Dedifferentiated amniotic fluid mesenchymal stem cell (primary cell): Measurements from ENCODE around the gene PCDHA6.
A peak's percentile ranks its signal among the peaks of the same experiment; 100 is the strongest.
"Not testable (repeated sequence)": the region's sequence is repeated elsewhere in the genome, so short reads cannot be mapped to it uniquely, and the experiment has no call there.

Source experiments
- DNase-seq: peaks from one replicate; pipeline ENCODE4 v3.0.0-alpha.2; 2016; ENCODE audit errors: extremely low spot score

Gene PCDHA6

DNA sequence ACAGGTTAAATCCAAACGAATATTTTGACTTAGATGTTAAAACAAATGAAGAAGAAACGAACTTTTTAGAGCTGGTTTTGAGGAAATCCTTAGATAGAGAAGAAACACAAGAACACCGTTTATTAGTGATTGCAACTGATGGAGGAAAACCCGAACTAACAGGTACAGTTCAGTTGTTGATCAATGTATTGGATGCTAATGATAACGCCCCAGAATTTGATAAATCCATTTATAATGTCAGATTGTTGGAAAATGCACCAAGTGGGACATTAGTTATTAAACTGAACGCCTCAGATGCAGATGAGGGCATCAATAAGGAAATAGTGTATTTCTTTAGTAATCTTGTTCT, 5.5 kb upstream of the PCDHA6 start:
- no peak for DNase-seq

DNA sequence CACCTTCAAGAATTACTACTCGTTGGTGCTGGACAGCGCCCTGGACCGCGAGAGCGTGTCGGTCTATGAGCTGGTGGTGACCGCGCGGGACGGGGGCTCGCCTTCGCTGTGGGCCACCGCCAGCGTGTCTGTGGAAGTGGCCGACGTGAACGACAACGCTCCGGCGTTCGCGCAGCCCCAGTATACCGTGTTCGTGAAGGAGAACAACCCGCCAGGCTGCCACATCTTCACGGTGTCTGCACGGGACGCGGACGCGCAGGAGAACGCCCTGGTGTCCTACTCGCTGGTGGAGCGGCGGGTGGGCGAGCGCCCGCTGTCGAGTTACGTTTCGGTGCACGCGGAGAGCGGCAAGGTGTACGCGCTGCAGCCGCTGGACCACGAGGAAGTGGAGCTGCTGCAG, 4.8 kb upstream of the PCDHA6 start:
- DNase-seq, result not testable (repeated sequence)

DNA sequence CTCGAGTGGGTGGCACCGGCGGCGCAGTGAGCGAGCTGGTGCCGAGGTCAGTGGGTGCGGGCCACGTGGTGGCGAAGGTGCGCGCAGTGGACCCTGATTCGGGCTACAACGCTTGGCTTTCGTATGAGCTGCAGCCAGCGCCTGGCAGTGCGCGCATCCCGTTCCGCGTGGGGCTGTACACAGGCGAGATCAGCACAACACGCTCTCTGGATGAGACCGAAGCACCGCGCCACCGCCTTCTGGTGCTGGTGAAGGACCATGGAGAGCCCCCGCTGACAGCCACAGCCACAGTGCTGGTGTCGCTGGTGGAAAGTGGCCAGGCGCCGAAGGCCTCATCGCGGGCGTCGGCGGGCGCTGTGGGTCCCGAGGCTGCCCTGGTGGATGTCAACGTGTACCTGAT, 4.3 kb upstream of the PCDHA6 start:
- DNase-seq, result no peak

DNA sequence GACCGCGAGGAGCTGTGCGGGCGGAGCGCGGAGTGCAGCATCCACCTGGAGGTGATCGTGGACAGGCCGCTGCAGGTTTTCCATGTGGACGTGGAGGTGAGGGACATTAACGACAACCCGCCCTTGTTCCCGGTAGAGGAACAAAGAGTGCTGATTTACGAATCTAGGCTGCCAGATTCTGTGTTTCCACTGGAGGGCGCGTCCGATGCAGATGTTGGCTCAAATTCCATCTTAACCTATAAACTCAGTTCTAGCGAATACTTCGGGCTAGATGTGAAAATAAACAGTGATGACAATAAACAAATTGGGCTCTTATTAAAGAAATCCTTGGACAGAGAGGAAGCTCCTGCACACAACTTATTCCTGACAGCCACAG, 590 bp downstream of the PCDHA6 start:
- DNase-seq, result no peak

DNA sequence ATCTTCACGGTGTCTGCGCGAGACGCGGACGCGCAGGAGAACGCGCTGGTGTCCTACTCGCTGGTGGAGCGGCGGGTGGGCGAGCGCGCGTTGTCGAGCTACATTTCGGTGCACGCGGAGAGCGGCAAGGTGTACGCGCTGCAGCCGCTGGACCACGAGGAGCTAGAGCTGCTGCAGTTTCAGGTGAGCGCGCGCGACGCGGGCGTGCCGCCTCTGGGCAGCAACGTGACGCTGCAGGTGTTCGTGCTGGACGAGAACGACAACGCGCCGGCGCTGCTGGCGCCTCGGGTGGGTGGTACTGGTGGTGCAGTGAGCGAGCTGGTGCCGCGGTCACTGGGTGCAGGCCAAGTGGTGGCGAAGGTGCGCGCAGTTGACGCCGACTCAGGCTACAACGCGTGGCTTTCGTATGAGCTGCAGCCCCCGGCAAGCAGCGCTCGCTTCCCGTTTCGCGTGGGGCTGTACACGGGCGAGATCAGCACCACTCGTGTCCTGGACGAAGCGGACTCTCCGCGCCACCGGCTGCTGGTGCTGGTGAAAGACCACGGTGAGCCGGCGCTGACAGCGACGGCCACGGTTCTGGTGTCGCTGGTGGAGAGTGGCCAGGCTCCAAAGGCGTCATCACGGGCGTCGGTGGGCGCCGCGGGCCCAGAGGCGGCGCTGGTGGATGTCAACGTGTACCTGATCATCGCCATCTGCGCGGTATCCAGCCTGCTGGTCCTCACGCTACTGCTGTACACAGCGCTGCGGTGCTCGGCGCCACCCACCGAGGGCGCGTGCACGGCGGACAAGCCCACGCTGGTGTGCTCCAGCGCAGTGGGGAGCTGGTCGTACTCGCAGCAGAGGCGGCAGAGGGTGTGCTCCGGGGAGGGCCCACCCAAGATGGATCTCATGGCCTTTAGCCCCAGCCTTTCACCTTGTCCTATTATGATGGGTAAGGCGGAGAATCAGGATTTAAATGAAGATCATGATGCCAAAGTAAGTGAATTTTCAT, 2.0 kb downstream of the PCDHA6 start:
- DNase-seq, result not testable (repeated sequence)

DNA sequence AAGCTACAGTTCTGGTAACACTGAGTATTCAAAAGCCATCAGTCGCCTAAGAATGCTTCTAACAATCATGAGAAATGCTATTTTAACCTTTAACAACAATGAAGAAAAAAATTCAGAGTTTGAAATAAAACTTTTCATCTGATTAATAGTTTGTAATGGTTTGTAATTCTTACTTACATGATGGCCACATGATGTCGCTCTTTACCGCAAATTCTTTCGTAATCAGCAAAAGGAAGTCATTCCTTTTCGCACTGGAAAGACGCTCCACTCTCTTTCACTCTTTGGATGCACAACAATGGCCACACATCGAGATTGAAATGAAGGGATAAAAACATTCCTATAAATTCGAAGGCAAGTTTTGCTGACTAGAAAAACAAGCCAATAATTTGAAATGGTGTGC, 6.2 kb downstream of the PCDHA6 start, which contains the start of gene PCDHA7:
Gene PCDHA7 (plus strand): TSS at position 277 of the 400 bp plus-strand sequence. CDS start 115 bp downstream, at position 392.
- DNase-seq, result peak; percentile 17

DNA sequence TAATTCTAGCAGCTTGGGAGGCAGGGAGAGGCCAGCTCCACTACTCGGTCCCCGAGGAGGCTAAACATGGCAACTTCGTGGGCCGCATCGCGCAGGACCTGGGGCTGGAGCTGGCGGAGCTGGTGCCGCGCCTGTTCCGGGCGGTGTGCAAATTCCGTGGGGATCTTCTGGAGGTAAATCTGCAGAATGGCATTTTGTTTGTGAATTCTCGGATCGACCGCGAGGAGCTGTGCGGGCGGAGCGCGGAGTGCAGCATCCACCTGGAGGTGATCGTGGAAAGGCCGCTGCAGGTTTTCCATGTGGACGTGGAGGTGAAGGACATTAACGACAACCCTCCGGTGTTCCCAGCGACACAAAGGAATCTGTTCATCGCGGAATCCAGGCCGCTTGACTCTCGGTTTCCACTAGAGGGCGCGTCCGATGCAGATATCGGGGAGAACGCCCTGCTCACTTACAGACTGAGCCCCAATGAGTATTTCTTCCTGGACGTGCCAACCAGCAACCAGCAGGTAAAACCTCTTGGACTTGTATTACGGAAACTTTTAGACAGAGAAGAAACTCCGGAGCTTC, 6.8 kb downstream of the PCDHA6 start:
- not testable (repeated sequence) for DNase-seq

DNA sequence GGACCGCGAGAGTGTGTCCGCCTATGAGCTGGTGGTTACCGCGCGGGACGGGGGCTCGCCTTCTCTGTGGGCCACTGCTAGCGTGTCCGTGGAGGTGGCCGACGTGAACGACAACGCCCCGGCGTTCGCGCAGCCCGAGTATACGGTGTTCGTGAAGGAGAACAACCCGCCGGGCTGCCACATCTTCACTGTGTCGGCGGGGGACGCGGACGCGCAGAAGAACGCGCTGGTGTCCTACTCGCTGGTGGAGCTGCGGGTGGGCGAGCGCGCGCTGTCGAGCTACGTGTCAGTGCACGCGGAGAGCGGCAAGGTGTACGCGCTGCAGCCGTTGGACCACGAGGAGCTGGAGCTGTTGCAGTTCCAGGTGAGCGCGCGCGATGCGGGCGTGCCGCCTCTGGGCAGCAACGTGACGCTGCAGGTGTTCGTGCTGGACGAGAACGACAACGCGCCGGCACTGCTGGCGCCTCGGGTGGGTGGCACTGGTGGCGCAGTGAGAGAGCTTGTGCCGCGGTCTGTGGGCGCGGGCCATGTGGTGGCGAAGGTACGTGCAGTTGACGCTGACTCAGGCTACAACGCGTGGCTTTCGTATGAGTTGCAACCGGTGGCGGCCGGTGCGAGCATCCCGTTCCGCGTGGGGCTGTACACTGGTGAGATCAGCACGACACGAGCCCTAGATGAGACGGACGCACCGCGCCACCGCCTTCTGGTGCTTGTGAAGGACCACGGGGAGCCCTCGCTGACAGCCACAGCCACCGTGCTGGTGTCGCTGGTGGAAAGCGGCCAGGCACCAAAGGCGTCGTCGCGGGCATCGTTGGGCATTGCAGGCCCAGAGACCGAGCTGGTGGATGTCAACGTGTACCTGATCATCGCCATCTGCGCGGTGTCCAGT, 8.1 kb downstream of the PCDHA6 start:
- DNase-seq, result no peak

DNA sequence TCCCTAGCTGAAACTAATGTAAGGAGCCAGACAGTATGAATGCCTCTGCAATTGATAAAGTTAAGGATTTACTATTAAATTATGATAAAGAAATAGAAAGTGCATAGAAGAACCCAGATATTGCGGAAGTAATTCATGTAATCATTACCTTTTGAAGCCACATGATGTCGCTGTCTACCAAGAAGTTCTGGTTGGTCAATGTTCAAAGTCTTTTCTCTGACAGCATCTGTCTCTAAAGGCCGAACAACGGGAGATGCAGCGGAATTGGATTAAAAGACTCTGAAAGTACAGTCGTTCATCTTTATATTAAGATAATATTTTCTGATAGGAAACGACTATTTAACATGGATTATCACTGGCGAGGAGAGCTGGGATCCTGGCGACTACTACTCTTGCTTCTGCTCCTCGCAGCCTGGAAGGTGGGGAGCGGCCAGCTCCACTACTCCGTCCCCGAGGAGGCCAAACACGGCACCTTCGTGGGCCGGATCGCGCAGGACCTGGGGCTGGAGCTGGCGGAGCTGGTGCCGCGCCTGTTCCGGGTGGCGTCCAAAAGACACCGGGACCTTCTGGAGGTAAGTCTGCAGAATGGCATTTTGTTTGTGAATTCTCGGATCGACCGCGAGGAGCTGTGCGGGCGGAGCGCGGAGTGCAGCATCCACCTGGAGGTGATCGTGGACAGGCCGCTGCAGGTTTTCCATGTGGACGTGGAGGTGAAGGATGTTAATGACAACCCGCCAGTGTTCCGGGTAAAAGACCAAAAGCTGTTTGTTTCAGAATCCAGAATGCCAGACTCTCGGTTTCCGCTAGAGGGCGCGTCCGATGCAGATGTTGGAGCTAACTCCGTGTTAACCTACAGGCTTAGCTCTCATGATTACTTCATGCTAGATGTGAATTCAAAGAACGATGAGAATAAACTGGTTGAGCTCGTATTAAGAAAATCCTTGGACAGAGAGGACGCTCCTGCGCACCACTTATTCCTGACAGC, 13.5 kb downstream of the PCDHA6 start, which contains the start of gene PCDHA8:
Gene PCDHA8 (plus strand): TSS at position 210 of the 985 bp plus-strand sequence. CDS start 135 bp downstream, at position 345.
- no peak for DNase-seq

DNA sequence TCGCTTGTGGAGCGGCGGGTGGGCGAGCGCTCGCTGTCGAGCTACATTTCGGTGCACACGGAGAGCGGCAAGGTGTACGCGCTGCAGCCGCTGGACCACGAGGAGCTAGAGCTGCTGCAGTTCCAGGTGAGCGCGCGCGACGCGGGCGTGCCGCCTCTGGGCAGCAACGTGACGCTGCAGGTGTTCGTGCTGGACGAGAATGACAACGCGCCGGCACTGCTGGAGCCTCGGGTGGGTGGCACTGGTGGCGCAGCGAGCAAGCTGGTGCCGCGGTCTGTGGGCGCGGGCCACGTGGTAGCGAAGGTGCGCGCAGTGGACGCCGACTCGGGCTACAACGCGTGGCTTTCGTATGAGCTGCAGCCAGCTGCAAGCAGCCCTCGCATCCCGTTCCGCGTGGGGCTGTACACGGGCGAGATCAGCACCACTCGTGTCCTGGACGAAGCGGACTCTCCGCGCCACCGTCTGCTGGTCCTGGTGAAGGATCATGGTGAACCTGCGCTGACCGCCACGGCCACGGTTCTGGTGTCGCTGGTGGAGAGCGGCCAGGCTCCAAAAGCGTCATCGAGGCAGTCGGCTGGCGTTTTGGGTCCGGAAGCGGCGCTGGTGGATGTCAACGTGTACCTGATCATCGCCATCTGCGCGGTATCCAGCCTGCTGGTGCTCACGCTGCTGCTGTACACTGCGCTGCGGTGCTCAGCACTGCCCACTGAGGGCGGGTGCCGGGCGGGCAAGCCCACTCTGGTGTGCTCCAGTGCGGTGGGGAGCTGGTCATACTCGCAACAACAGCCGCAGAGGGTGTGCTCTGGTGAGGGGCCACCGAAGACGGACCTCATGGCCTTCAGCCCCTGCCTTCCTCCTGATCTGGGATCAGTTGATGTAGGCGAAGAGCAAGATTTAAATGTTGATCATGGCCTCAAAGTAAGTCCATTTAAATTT, 15.3 kb downstream of the PCDHA6 start:
- DNase-seq, result no peak

DNA sequence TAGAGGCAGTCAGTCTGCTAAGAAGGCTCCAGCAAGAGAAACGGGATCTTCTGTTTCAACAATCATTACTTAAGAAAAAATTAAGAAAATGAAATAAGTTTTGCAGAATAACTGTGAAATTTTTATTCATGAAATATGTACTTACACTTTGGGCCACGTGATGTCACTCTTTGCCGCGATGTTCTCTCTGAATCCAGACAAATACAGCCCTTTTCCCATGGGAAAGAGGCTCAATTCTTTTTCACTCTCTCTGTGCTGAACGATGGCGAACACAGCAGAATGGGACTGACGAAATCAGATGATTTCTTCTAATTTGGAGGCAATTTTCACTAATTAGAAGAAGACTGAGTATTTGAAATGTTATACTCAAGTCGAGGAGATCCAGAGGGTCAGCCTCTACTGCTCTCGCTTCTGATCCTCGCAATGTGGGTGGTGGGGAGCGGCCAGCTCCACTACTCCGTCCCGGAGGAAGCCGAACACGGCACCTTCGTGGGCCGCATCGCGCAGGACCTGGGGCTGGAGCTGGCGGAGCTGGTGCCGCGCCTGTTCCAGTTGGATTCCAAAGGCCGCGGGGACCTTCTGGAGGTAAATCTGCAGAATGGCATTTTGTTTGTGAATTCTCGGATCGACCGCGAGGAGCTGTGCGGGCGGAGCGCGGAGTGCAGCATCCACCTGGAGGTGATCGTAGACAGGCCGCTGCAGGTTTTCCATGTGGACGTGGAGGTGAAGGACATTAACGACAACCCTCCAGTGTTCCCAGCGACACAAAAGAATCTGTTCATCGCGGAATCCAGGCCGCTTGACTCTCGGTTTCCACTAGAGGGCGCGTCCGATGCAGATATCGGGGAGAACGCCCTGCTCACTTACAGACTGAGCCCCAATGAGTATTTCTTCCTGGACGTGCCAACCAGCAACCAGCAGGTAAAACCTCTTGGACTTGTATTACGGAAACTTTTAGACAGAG, 20.7 kb downstream of the PCDHA6 start, which contains the start of gene PCDHA9:
Gene PCDHA9 (plus strand): TSS at position 244 of the 964 bp plus-strand sequence. CDS start 114 bp downstream, at position 358.
- DNase-seq, result not testable (repeated sequence)

DNA sequence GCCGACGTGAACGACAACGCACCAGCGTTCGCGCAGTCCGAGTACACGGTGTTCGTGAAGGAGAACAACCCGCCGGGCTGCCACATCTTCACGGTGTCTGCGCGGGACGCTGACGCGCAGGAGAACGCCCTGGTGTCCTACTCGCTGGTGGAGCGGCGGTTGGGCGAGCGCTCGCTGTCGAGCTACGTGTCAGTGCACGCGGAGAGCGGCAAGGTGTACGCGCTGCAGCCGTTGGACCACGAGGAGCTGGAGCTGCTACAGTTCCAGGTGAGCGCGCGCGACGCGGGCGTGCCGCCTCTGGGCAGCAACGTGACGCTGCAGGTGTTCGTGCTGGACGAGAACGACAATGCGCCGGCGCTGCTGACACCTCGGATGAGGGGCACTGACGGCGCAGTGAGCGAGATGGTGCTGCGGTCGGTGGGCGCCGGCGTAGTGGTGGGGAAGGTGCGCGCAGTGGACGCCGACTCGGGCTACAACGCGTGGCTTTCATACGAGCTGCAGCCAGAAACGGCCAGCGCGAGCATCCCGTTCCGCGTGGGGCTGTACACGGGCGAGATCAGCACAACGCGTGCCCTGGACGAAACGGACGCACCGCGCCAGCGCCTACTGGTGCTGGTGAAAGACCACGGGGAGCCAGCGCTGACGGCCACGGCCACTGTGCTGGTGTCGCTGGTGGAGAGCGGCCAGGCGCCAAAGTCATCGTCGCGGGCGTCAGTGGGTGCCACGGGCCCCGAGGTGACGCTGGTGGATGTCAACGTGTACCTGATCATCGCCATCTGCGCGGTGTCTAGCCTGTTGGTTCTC, 22.3 kb downstream of the PCDHA6 start:
- DNase-seq, result not testable (repeated sequence)

DNA sequence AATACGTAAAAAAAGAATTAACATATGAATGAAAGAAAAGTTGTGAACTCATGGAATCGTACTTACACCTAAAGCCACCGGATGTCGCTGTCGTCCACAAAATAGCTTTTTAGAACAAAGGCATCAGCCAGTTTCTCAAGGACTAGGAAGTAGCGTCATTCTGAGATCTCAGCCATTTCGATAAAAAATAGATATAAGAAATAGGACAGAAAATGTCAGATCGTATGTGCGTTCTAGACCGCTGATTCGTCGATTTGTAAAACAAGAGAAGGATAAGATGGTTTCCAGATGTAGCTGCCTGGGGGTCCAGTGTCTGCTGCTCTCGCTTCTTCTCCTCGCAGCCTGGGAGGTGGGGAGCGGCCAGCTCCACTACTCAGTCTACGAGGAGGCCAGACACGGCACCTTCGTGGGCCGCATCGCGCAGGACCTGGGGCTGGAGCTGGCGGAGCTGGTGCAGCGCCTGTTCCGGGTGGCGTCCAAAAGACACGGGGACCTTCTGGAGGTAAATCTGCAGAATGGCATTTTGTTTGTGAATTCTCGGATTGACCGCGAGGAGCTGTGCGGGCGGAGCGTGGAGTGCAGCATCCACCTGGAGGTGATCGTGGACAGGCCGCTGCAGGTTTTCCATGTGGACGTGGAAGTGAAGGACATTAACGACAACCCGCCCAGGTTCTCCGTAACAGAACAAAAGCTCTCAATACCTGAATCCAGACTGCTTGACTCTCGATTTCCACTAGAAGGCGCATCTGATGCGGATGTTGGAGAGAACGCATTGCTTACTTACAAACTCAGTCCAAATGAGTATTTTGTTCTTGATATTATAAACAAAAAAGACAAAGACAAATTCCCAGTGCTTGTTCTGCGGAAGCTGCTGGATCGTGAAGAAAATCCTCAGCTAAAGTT, 28.3 kb downstream of the PCDHA6 start, which contains the start of gene PCDHA10:
Gene PCDHA10 (plus strand): TSS at position 126 of the 903 bp plus-strand sequence. CDS start 152 bp downstream, at position 278.
- DNase-seq, result no peak

DNA sequence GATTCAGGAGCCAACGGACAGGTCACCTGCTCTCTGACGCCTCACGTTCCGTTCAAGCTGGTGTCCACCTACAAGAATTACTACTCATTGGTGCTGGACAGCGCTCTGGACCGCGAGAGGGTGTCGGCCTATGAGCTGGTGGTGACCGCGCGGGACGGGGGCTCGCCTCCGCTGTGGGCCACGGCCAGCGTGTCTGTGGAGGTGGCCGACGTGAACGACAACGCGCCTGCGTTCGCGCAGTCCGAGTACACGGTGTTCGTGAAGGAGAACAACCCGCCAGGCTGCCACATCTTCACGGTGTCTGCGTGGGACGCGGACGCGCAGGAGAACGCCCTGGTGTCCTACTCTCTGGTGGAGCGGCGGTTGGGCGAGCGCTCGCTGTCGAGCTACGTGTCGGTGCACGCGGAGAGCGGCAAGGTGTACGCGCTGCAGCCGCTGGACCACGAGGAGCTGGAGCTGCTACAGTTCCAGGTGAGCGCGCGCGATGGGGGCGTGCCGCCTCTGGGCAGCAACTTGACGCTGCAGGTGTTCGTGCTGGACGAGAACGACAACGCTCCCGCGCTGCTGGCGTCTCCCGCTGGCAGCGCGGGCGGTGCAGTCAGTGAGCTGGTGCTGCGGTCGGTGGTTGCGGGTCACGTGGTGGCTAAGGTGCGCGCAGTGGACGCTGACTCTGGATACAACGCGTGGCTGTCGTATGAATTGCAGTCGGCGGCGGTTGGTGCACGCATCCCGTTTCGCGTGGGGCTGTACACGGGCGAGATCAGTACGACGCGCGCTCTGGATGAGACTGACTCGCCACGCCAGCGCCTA, 29.6 kb downstream of the PCDHA6 start:
- no peak for DNase-seq

DNA sequence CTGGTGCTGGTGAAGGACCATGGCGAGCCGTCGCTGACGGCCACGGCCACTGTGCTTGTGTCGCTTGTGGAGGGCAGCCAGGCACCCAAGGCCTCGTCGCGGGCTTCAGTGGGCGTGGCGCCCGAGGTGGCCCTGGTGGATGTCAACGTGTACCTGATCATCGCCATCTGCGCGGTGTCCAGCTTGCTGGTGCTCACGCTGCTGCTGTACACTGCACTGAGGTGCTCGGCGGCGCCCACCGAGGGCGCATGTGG, 30.2 kb downstream of the PCDHA6 start:
- no peak for DNase-seq
